DND-41 (cell line): Measurements from ENCODE around the gene GPR68.

Source experiments
- CTCF ChIP-seq: IDR thresholded peaks from 2 replicates; pipeline ENCODE4 v1.5.1; 2012; ENCODE audit warnings: borderline replicate concordance, low read length, moderate library complexity, mild to moderate bottlenecking; ENCODE audit not compliant: poor library complexity, severe bottlenecking; ENCODE audit errors: extremely low read depth
- EZH2 ChIP-seq: IDR thresholded peaks from 3 replicates; pipeline ENCODE4 v1.6.1; 2012; ENCODE audit warnings: borderline replicate concordance, low read depth, mild to moderate bottlenecking, moderate library complexity, low read length, inconsistent platforms; ENCODE audit not compliant: severe bottlenecking

GRCh38 chr14:91245029-91245428, 525 bp upstream of the GPR68 start:
- TF ChIP-seq CTCF, result no peak
- no peak for TF ChIP-seq EZH2
